T1000 (cell line): Measurements from ENCODE around the gene METTL8.
"Not testable (repeated sequence)": the region's sequence is repeated elsewhere in the genome, so short reads cannot be mapped to it uniquely, and the experiment has no call there.

Experiments
- DNase-seq: peaks from one replicate; lab custom pipeline; 2025; ENCODE audit warnings: mixed read lengths; lab: John Stamatoyannopoulos, UW

METTL8 gene

DNA sequence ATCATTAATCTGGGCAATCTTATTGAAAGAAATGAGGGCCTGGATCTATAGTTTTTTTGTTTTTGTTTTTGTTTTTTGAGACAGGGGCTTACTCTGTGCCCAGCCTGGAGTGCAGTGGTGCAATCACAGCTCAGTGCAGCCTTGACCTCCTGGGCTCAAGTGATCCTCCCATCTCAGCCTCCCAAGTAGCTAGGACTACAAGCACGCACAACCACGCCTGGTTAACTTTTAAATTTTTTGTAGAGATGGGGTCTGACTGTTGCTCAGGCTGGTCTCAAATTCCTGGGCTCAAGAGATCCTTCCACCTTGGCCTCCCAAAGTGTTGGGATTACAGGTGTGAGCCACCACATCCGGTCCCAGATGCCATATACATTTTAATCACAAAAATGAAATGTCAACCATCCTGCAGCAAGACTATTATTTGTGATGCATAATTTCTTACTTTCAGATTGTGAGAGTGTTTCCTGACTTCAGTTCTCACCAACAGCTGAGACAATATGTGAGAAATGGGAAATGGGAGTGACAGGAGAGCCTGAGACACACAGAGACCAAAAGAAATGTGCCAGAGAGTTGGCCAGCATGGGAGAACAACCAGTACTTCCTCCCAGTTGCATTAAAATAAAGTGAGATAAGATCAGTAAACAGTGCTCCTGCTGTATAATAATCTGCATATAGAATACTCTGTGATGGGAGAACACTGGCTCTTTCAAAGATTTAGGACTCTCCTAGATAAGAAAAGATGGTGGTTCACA, 87.6 kb downstream of the METTL8 start:
- no peak for DNase-seq

DNA sequence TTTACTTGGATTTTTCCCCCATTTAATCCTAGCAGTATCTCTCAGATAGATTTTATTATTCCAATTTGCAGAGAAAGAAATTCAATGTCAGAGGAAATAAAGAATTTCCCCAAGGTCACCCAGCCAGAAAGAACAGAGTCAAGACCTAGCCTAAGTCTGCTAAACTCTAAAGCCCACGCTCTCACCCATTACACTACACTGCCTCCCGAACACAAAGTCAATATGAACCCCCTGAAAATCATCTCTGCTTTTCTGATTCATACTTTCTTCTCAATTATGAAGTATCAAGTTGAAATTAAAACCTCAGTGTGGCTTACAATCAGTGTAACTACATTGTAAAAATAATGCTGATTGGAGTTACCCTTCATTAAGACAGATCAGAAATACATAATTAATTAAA, 89.6 kb downstream of the METTL8 start:
- DNase-seq, result no peak

DNA sequence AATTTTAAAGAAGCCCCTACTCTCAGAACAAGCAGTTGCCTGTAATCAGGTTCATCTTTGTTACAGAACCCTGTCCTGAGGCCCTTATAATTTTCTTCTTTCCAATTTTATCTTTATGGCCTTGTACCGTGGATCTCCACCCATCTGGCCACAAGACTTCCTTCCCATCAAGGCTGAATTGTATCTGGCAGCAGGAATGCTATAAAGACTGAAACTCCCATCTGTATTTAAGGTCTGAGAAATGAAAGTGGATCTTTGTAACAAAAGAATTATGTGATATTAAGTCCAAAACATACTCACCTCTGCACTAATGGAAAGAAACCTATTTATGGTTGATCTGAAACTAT, 91.8 kb downstream of the METTL8 start:
- no peak for DNase-seq

DNA sequence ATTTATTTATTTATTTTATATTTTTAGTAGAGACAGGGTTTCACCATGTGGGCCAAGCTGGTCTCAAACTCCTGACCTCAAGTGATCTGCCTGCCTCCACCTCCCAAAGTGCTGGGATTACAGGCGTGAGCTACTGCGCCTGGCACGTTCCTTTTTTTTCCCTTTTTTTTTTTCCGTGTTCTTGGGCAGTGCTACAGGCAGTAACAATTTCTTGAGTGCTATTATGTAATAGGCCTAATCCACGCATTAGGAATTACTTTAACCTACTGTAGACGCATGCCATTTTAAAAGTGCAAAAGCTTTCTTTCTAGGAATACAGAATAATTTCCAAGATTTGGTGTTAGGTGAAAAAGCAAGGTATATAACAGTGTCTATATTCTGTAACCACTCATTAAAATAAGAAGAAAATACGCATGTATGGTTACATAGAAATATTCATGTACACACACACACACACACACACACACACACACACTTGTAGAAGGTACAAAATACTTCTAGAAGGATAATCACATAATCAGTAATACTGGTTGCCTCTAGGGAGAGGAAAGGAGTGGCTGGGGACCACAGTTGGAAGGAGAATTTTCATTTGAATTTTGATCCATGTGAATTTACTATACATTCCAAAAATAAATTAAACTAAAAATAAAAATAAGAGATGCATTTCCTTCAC, 92.3 kb downstream of the METTL8 start:
- DNase-seq, result no peak

DNA sequence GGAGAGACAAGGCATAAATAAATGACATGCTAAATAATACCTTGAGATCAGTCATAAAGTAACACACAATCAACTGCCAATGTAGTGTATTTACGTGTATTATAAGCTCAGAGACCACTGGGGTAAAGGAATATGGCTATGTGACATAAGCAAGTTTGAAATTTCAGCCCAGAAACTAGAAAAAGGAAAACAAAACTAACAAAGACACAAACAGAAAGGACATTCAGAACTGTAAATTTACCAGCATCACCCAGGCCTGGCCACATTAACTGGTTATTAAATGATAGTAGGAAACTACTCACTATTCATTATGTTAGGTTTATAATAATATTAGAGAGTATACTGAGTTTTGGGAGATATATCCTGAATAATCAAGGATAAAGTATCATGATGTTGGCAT, 98.8 kb downstream of the METTL8 start:
- DNase-seq, result no peak

DNA sequence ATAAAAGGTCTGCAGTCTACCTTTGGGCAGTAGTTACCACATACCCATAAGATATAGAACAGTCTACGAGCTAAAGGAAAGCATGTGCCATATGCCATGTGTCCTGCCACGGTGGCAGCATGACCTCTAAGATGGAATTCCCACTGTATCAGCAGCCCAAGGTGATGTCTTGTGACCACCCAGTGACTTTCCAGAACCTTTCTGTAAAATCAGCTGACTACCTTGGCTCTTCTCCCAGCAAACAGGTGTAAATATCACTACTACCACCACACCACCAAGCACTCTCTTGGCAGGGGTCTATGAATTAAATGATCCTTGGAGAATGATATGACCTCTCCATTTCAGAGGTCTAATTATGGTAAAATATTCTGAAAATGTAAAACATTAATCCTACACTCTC, 99.6 kb downstream of the METTL8 start:
- no peak for DNase-seq

DNA sequence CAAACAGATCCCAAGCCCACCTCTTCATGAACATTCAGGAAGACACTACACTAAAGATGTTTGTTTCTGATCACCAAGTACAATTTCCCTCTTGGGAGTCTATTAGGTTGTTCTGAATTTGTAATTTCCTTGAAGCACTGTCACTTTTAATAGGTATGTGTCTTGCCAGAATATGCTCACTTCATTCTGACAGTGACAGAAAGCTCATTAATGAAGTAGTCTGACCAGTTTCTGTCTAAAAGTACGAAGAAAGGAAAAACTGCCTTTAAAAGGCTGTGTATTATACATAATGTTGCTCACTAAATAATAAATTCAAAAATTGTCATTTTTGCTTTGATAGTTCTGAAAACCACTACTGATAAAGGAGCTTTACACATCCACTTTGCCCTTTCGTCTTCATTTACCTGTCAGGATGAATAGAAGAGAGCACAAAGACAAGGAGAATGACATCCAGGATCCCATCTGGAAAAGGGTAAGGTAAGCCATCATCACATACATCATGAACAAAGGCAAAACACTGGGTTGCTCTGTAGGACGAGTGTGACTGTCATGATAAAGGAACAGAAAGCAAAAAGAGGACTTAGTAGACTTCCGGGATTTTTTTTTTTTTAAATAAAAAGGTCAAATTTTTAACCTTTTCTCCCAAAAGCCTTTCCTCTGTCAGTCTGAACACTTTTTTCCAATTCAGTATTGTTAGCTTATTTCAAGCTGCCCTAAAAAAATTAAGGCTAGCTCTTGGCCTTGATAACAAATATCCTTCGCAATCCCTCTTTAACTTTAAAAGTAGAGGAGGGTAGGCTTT, 103.4 kb downstream of the METTL8 start:
- no peak for DNase-seq

DNA sequence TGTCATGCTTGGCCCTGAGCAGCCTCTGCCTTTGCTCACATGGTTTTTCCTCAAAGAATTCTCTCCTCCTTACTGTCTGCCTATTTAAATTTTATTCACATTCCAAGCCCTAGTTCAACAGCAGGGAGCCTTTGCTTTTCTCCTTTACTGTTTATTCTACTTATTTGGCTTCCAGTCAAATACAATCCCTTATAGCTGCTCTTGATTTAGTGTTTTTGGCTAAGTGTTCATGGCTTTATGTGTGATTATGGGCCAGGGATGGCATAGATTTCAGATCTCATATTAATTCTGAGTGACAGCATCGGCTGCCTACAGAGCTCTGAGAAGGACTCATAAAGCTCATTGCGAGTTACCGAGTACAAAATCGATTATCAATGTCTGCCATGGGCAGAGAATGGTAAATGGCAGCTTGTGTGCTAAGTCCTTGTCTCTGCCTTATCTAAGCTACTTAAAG, 106.7 kb downstream of the METTL8 start:
- no peak for DNase-seq

DNA sequence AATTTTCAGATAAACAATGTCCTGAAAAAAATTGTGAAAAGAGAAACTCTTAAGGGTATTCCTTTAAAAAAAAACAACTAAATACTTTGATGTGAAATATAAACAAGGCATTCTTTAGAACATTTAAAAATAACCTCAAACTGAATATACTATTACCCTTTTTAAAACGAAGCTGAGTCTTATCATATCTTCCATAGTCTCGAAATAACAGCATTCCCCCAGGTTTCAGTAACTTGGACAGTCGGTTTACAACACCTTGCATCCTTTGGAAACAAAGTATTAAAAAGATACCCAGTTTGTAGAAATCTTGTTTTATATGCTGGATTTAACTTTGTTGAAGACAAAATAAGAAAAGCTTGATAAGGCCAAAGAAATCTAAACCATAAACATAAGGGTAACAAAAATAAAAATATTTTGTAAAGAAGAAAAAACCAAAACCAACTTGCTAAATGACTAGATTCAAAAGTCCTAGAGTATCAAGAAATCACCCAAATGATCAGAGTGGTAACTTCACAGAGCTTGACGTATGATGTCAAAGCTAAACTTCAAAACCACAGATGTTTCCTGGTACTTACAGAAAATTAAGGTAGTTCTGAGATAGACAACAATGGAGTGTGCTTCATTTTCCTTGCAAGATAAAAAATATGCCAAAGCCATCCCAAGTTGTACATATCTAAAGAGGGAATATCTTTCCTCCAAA, 107.8 kb downstream of the METTL8 start:
- no peak for DNase-seq

DNA sequence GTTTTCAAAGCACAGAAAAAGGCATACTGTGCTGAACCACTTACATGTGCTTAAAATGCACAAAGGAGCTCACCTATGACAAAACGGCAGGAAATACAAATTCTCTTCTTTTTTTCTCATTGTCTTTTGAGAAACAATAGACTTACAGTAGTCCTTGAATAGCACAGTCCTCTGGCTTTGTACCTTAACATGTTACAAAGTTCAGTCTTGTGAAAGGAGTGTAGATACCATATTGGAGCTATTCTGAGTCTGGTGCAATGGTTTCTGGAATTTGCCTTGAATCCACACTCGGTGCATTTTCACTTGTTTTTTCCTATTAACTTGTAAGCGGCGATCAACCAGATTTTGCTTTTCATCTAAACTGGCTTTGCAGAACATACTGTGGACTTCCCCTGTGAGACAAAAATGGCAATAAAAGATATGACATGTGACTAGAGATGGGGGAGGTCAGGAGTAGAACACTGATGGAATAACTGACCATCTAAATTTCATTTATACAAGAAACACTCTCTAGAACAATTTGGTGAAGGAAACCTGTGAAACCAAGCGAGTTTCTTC, 109.7 kb downstream of the METTL8 start:
- no peak for DNase-seq

DNA sequence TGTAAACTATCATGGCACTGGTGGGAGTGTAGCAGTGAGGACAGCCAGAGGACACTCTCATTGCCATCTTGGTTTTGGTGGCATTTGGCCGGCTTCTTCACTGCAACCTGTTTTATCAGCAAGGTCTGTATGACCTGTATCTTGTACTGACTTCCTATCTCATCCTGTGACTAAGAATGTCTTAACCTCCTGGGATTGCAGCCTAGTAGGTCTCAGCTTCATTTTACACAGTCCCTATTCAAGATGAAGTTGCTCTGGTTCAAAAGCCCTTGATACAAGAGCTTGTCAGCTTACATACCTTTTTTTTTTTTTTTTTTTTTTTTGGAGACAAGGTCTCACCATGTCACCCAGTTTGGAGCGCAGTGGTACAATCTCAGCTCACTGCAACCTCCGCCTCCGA, 110.9 kb downstream of the METTL8 start:
- no peak for DNase-seq

DNA sequence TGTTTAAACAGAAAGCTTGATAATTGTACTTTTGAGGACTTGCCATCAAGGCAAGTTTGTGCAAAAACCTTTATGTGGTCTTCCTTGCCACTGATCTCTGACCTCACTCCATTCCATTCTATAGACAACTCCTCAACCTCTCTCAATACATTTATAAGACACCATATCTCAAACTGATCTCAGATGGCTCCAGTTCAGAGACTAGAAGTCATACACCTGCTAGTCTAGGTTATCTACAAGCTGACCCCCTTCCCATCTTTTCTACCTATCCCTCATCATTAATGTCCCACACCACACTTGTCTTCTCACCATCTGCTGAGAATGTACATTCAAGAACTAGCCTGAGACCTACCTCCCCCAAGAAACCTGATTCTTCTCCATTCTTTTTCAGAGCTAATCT, 113.1 kb downstream of the METTL8 start:
- DNase-seq, result no peak

DNA sequence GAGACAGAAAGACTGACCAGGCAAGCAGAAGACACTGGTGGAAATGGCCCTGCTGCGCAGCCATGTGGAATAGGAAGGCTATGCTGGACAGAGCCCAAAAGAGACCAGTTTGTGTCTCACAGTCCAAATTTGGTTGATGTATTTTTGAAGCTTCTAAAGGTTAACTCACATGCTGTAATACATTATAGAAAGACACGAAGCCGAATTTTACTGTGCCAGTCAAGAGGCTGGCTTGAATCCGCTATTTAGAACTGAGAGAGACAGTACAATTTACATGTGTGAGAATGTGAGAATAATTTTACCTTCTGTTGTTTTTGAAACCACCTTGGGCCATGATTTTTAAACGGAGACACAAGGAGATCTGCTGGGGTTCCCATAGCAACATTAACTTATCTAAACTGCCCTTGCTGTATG, 113.6 kb downstream of the METTL8 start:
- no peak for DNase-seq

DNA sequence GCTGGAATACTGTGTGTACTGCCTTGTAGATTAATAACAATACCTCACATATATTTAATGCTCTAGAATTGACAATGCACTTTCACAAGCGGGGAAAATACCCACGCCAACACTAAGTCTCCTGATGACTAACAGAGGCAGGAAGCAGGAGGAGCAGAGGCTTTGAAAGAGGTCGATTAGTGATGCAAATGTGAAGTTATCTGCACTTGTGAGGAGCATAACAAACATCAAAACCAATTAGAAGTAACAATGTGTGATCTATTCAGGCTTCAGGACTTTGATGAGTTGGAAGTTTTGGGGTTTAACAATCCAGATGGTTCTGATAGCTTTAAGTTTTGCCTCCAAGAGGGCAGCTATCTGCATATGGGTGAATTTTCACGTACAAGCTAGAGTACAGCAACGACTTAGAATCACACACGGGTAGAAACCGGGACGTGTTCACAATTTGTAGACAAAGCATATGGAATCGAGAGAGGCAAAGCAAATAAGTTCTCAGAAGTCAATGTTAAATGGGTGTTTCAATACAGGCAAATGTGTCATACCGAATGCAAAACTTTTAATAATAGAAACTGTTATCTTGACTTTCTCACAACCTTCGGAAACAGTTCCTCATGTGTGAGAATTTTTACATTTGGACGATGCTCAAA, 114.5 kb downstream of the METTL8 start:
- DNase-seq, result no peak

DNA sequence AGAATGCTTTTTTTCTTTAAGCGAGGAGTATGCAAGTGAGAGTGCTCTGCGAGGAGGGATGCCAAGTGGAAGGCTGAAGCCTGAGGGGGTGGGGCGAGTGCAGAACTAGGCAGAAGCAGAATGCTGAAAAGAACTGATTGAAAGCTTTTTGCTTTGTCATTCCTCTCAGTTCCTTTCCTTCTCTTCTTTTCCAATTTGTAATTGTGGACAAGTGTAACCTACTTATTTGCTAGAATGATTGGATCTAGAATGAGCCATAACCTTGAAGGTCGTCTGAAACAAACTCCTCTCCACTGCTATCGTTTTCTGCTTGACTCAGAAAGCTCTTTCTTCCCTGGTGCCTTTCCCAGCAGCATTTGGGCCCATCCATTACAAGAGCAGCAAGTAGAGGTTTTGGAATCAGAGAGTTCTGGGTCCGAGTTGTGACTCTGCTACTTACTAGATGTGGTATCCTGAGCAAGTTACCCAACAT, 115.3 kb downstream of the METTL8 start:
- DNase-seq, result no peak

DNA sequence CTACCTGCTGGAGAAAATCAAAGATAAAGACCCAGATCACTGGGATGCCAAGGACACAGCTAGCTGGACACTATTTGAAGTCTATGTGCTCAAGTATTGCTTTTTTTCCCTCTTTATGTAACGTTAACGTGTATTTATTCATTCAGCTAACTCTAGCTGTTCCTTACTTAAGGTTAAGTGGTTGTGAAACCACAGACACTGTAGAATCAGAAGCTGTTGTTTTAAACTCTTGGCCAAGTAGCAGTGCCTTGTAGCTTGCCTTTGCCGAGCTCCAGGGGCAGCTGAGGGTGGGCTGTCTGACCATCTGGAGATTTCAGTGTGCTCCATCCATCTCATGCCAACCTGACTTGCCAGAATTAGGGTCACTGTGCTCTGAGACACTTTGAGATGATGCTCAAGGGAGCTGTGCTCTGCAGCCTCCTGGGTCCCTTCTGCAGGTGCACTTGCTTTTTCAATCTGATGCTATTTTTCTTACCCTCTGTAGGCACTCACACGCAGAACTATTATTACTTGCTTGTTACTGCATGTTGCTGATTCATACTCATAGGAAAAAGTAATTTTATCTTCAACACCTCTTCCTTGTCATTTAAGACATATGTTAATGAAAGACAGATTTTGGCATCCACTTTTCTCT, 116.2 kb downstream of the METTL8 start:
- DNase-seq, result no peak

DNA sequence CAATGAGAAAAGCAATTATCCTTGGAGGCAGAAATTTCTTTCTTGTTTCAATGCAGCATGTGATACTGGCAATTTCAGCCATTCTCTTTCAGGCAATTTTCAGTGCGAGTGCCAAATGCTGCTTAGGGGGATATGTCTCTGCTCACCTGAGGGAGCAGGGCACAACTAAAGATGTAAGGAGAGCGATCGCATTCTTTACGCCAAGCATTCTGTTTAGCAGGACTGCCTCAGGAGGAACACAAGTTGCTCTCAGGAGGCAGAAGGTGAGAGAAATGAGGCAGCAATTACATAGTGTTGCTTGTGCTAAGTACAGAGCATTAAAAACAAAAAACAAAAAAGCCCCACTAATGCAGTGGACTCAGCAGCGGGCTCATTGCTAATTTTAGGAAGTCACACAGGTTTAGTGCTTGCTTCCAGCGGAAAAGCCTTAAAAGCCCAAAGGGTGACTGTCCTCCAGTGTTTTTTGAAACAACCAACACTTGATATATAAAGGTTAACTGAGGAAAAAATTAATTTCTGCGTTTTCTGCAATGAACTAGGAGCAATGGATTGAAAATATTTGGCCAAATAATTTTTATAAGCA, 116.9 kb downstream of the METTL8 start:
- DNase-seq, result no peak

DNA sequence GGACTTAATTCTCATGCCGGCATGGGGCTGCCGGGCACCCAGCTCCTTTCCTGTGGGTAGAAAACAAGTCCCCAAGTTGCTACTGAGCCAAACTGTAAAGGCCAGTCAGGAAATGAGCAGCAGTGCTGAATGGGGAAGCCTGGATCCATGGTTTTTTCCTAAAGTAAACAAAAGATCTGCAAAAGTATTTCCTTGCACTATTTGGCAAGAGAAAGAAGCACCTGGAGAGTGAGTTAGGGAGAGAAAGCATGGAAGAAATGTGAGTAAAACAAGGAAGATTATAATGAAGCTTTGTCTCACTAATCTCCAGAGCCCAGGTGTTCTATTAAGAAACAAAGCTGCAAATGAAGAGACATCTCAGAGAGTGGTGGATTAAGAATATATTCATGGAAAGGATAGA, 117.6 kb downstream of the METTL8 start:
- no peak for DNase-seq

DNA sequence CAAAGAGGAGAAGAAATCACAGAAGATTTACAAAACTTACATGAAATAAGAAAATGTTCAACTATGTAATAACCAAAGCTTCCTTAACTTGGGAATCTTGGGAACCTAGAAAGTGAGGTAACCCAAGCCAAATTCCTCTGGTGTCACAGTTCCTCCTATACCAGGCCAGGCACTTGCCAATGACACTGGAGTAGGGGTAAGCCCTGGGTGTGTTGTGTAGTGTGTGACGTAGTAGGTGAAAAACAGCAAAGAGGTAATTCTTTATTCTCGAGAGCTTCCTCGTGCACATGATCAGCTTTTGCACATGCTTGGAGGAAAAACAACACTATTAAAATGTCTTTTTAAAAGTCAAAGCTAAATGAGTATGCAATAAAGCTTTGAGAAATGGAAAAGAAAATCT, 118.0 kb downstream of the METTL8 start:
- no peak for DNase-seq

DNA sequence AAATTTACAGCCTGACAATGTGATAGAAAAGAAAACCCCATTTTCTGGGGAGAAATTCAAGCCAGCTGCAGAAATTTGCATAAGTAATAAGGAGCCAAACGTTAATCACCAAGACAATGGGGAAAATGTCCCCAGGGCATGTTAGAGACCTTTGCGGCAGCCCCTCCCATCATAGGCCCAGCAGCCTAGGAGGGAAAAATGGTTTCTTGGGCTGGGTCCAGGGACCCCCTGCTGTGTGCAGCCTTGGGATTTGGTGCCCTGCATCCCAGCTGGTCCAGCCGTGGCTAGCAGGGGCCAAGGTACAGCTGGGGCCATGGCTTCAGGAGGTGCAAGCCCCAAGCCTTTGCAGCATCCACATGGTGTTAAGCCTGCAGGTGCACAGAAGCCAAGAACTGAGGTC, 121.6 kb downstream of the METTL8 start:
- not testable (repeated sequence) for DNase-seq

DNA sequence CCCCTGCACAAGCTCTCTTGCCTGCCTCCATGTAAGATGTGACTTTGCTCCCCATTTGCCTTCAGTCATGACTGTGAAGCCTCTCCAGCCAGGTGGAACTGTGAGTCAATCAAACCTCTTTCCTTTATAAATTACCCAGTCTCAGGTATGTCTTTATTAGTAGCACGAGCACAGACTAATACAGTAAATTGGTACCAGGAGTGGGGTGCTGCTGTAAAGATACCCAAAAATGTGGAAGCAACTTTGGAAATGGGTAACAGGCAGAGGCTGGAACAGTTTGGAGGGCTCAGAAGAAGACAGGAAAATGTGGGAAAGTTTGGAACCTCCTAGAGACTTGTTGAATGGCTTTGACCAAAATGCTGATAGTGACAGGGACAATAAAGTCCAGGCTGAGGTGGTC, 122.2 kb downstream of the METTL8 start:
- DNase-seq, result not testable (repeated sequence)
